ENCODE measurements around the gene TBCD. TPM values are rescaled to one million over a fixed set of nuclear protein-coding genes. Genes with fewer than 3 reads are reported as not detected.

Gene TBCD
- total RNA-seq, 1 experiment from 2014 or later: 29.6 TPM

DNA sequence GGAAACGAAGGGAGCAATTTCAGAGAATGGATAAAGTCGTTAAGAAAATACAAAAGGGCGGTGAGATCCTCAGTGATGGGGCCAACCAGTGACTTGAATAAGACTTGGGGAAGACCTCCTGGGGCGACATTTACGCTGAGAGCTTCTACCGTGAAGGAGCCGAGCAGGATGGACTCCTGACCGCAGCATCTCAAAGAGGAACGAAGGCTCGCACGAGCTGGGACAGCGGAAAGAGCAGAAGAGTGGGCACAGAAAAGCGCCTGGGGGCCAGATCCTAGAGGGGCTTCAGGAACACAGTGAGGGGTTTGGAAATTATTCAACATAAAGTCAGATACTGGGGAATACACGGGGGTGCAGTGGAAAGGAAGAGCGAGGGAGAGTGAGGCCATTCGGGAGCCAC is 70.4 kb downstream of the TBCD start:
- Histone ChIP-seq H3K4me3 (ENCODE audit: low read length) (no peak overlapping the region), H3K4me1 (ENCODE audit: insufficient read depth, low read length) (no peaks in the 10 kb centered on the region), H3F3A (ENCODE audit: low read length, unreplicated experiment) (no peaks in the 10 kb centered on the region), H4K20me1 (ENCODE audit: low read length) (no peaks in the 10 kb centered on the region), H3K9me3 (ENCODE audit: low read length) (peaks cover 7% of the 10 kb centered on the region; the same call in 1 of the 2 replicates), H3K27me3 (ENCODE audit: low read length) (no peaks in the 10 kb centered on the region), H3K27ac (ENCODE audit: low read length) (no peak overlapping the region), H3K36me3 (ENCODE audit: low read depth, low read length) (peaks cover 20% of the 10 kb centered on the region), H3K9ac (ENCODE audit: low read length) (no peak overlapping the region), H3K9me2 (replicated peaks; ENCODE audit: low read length) (no peaks in the 10 kb centered on the region), H3K4me2 (ENCODE audit: low read length) (no peak overlapping the region), H3K79me2 (ENCODE audit: low read length) (no peaks in the 10 kb centered on the region), H2AFZ (ENCODE audit: low read length) (no peak overlapping the region)
- BruUV-seq (replicated peaks): no TSS peak
- POLR2A ChIA-PET (ENCODE audit: unreplicated experiment): no interaction called here
- ATAC-seq (no peak), DNase-seq (no peak)
- TF ChIP-seq, protein P1, sequence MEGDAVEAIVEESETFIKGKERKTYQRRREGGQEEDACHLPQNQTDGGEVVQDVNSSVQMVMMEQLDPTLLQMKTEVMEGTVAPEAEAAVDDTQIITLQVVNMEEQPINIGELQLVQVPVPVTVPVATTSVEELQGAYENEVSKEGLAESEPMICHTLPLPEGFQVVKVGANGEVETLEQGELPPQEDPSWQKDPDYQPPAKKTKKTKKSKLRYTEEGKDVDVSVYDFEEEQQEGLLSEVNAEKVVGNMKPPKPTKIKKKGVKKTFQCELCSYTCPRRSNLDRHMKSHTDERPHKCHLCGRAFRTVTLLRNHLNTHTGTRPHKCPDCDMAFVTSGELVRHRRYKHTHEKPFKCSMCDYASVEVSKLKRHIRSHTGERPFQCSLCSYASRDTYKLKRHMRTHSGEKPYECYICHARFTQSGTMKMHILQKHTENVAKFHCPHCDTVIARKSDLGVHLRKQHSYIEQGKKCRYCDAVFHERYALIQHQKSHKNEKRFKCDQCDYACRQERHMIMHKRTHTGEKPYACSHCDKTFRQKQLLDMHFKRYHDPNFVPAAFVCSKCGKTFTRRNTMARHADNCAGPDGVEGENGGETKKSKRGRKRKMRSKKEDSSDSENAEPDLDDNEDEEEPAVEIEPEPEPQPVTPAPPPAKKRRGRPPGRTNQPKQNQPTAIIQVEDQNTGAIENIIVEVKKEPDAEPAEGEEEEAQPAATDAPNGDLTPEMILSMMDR (conservative IDR thresholded peaks at IDR 0.05; ENCODE audit: low read depth, low read length): no peak
- TF ChIP-seq EZH2 (IDR thresholded peaks at IDR 0.05; ENCODE audit: low read length, unreplicated experiment): no peak
- TF ChIP-seq EZH2phosphoT487 (IDR thresholded peaks at IDR 0.05; ENCODE audit: borderline replicate concordance, low read length): no peak
- CTCF ChIA-PET: no interaction called here
- intact Hi-C loops (cut with micrococcal nuclease): no loop called here

- POLR2A ChIA-PET (ENCODE audit: unreplicated experiment): no interaction called here
- Histone ChIP-seq H3K9ac (ENCODE audit: low read length) (no peak overlapping the region), H3K79me2 (ENCODE audit: low read length) (no peaks in the 10 kb centered on the region), H4K20me1 (ENCODE audit: low read length) (no peaks in the 10 kb centered on the region), H3K4me2 (ENCODE audit: low read length) (no peak overlapping the region), H3K9me3 (ENCODE audit: low read length) (peaks cover 7% of the 10 kb centered on the region; the same call in 1 of the 2 replicates), H2AFZ (ENCODE audit: low read length) (no peak overlapping the region), H3K36me3 (ENCODE audit: low read depth, low read length) (peaks cover 26% of the 10 kb centered on the region), H3F3A (ENCODE audit: low read length, unreplicated experiment) (no peaks in the 10 kb centered on the region), H3K4me3 (ENCODE audit: low read length) (no peak overlapping the region), H3K9me2 (replicated peaks; ENCODE audit: low read length) (no peaks in the 10 kb centered on the region), H3K4me1 (ENCODE audit: insufficient read depth, low read length) (no peaks in the 10 kb centered on the region), H3K27ac (ENCODE audit: low read length) (no peak overlapping the region), H3K27me3 (ENCODE audit: low read length) (no peaks in the 10 kb centered on the region)
- DNase-seq (no peak), ATAC-seq (0 out of 2 replicates have a peak, but pooled peaks have one; percentile 33)
- CTCF ChIA-PET: no interaction called here
- BruUV-seq (replicated peaks): no TSS peak
- intact Hi-C loops (cut with micrococcal nuclease): no loop called here
- TF ChIP-seq, protein P1 (conservative IDR thresholded peaks at IDR 0.05; ENCODE audit: low read depth, low read length): peak; percentile 46
- TF ChIP-seq EZH2phosphoT487 (IDR thresholded peaks at IDR 0.05; ENCODE audit: borderline replicate concordance, low read length): no peak
Observed at GRCh38 chr17:82823004-82823403, 71.1 kb downstream of the TBCD start.

DNA sequence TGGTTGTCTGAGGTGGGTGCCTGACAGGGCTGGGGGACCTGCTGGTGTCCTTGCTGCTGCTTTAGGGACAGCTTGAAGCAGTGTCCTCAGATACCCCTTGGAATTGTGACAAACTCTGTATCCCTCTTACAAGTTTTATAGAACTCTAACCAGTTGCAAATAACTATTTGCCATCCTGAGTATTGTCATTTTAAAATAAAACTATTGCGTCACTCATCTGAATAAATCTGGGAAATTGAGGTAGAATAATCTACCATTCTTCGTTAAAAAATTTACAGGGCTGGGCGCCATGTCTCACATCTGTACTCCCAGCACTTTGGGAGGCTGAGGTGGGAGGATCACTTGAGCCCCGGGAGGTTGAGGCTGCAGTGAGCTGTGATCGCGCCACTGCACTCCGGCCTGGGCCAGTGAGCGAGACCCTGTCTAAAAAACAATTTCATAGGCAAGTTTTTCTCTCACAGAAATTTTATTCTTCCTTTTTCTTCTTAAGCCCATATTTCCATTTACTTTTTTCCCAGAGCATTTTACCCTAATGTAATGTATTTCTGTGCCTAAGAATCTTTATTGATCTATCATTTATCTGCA is 73.8 kb downstream of the TBCD start:
- peaks cover 18% of the 10 kb centered on the region for H3K36me3 ChIP-seq (ENCODE audit: low read depth, low read length)
- H3K9ac ChIP-seq (ENCODE audit: low read length): no peak overlapping the region
- TF ChIP-seq EZH2phosphoT487 (IDR thresholded peaks at IDR 0.05; ENCODE audit: borderline replicate concordance, low read length): no peak
- no peak for TF ChIP-seq EZH2 (IDR thresholded peaks at IDR 0.05; ENCODE audit: low read length, unreplicated experiment)
- TF ChIP-seq, protein P1 (conservative IDR thresholded peaks at IDR 0.05; ENCODE audit: low read depth, low read length): no peak
- no peak overlapping the region for H3K4me2 ChIP-seq (ENCODE audit: low read length)
- ATAC-seq (no peak), DNase-seq (no peak)
- H3K4me3 ChIP-seq (ENCODE audit: low read length): no peak overlapping the region
- no peaks in the 10 kb centered on the region for H3K9me3 ChIP-seq (ENCODE audit: low read length)
- no peaks in the 10 kb centered on the region for H4K20me1 ChIP-seq (ENCODE audit: low read length)
- intact Hi-C loops (cut with micrococcal nuclease): no loop called here
- H3K27me3 ChIP-seq (ENCODE audit: low read length): no peaks in the 10 kb centered on the region
- ChIA-PET POLR2A (ENCODE audit: unreplicated experiment) (no interaction called here), CTCF (no interaction called here)
- no peak overlapping the region for H2AFZ ChIP-seq (ENCODE audit: low read length)
- no TSS peak for BruUV-seq (replicated peaks)
- H3K9me2 ChIP-seq (replicated peaks; ENCODE audit: low read length): no peaks in the 10 kb centered on the region
- H3K4me1 ChIP-seq (ENCODE audit: insufficient read depth, low read length): no peaks in the 10 kb centered on the region
- no peaks in the 10 kb centered on the region for H3K79me2 ChIP-seq (ENCODE audit: low read length)
- H3F3A ChIP-seq (ENCODE audit: low read length, unreplicated experiment): no peaks in the 10 kb centered on the region
- no peak overlapping the region for H3K27ac ChIP-seq (ENCODE audit: low read length)
